B cell (primary cell): ENCODE results near the gene FCRL3. TPM values are rescaled to one million over a fixed set of nuclear protein-coding genes. Genes with fewer than 3 reads are reported as not detected.

Experiments
- ATAC-seq: fragments of 200-7000 bp; cut with Tn5 transposase; one replicate; pipeline ENCODE4 v1.10.0; 2021; ENCODE audit warnings: low read depth, mild to moderate bottlenecking, moderate number of reproducible peaks, moderate library complexity
- CTCF ChIA-PET: fragments of 350-600 bp; sonication (Branson Sonifier 250); formaldehyde crosslinking; loops from one replicate; lab custom pipeline; 2021; ENCODE audit warnings: antibody characterized with exemption, inconsistent platforms; lab: Charles Lee
- POLR2A ChIA-PET: fragments of 350-600 bp; sonication (Branson Sonifier 250); formaldehyde crosslinking; loops from one replicate; lab custom pipeline; 2021; ENCODE audit warnings: antibody characterized with exemption; lab: Charles Lee
- DNase-seq: peaks from one replicate; pipeline ENCODE4 v3.0.0; 2013
- H2AFZ ChIP-seq: 2 replicates; pipeline ENCODE4 v1.6.1; 2012; ENCODE audit warnings: mild to moderate bottlenecking, low read depth, low read length; ENCODE audit not compliant: insufficient read depth, poor library complexity, severe bottlenecking
- H3K27ac ChIP-seq, 2 donors: 1 replicate in 1 of 2; 2 replicates in 1 of 2; pipeline ENCODE4 v1.5.1; 2012 to 2013; ENCODE audit warnings: low read length in 2 of 2, mild to moderate bottlenecking in 2 of 2, moderate library complexity in 1 of 2
- H3K27me3 ChIP-seq, 4 experiments: fragments of 200-600 bp in 1 of 4; sonication (generic) in 1 of 4; replicated peaks in 1 of 4; 1 replicate in 2 of 4; 2 replicates in 2 of 4; pipeline versions ENCODE4 v1.6.1 to v1.7.0; 2013 to 2016; ENCODE audit warnings: low read length in 3 of 4, mild to moderate bottlenecking in 2 of 4, mixed read lengths in 1 of 4, moderate library complexity in 1 of 4; ENCODE audit not compliant: insufficient read depth in 4 of 4, control insufficient read depth in 3 of 4; ENCODE audit errors: control extremely low read depth in 1 of 4
- H3K36me3 ChIP-seq, 2 experiments: replicated peaks in 1 of 2; 1 replicate in 1 of 2; 2 replicates in 1 of 2; pipeline versions ENCODE4 v1.6.1 to v1.7.1; 2013; ENCODE audit warnings: low read length in 1 of 2; ENCODE audit not compliant: insufficient read depth in 2 of 2, control insufficient read depth in 1 of 2; ENCODE audit errors: control extremely low read depth in 1 of 2, extremely low read depth in 1 of 2
- H3K4me1 ChIP-seq, 2 donors: fragments of 200-600 bp in 1 of 2; sonication (generic) in 1 of 2; 1 replicate in 1 of 2; 2 replicates in 1 of 2; pipeline versions ENCODE4 v1.5.1 to v1.6.1; 2013 to 2017; ENCODE audit warnings: low read length in 2 of 2; ENCODE audit not compliant: control insufficient read depth in 2 of 2, insufficient read depth in 2 of 2
- H3K4me2 ChIP-seq: replicated peaks from 2 replicates; pipeline ENCODE3; 2012; ENCODE audit warnings: mild to moderate bottlenecking, low read depth, low read length; ENCODE audit not compliant: poor library complexity, severe bottlenecking
- H3K4me3 ChIP-seq, 5 experiments: fragments of 200-600 bp in 1 of 5; sonication (generic) in 1 of 5; 1 replicate in 3 of 5; 2 replicates in 2 of 5; pipeline versions ENCODE4 v1.5.1 to v1.7.0; 2011 to 2016; ENCODE audit warnings: low read length in 4 of 5, mild to moderate bottlenecking in 4 of 5, low read depth in 2 of 5, control low read depth in 1 of 5, moderate library complexity in 1 of 5; ENCODE audit not compliant: insufficient read depth in 1 of 5; ENCODE audit errors: control extremely low read depth in 1 of 5, extremely low read depth in 1 of 5
- H3K79me2 ChIP-seq: fragments of 200-600 bp; sonication (generic); one replicate; pipeline ENCODE4 v1.6.0; 2016; ENCODE audit warnings: low read length; ENCODE audit not compliant: control insufficient read depth, insufficient read depth
- H3K9ac ChIP-seq: fragments of 200-600 bp; sonication (generic); 2 replicates; pipeline ENCODE4 v1.6.1; 2017; ENCODE audit warnings: mild to moderate bottlenecking, low read length, moderate library complexity
- H3K9me3 ChIP-seq, 3 donors: one replicate each; pipeline versions ENCODE4 v1.6.1 to v1.7.1; 2013; ENCODE audit warnings: low read length in 2 of 3; ENCODE audit not compliant: control insufficient read depth in 2 of 3, insufficient read depth in 1 of 3; ENCODE audit errors: control extremely low read depth in 1 of 3
- H4K20me1 ChIP-seq: 2 replicates; pipeline ENCODE4 v1.6.0; 2012; ENCODE audit warnings: mild to moderate bottlenecking, low read length; ENCODE audit not compliant: insufficient read depth, control insufficient read depth, poor library complexity, severe bottlenecking
- H3K27ac Mint-ChIP-seq: one replicate; pipeline ENCODE4 v1.8.0; 2021; ENCODE audit warnings: mixed read lengths
- H3K27me3 Mint-ChIP-seq: one replicate; pipeline ENCODE4 v1.8.0; 2021; ENCODE audit warnings: mixed read lengths
- H3K4me1 Mint-ChIP-seq: one replicate; pipeline ENCODE4 v1.8.0; 2021; ENCODE audit warnings: mixed read lengths
- H3K4me3 Mint-ChIP-seq: one replicate; pipeline ENCODE4 v1.8.0; 2021; ENCODE audit warnings: mixed read lengths
- H3K9me3 Mint-ChIP-seq: one replicate; pipeline ENCODE4 v1.8.0; 2022; ENCODE audit warnings: mixed read lengths; ENCODE audit not compliant: insufficient read depth
- EZH2 ChIP-seq: IDR thresholded peaks from 2 replicates; pipeline ENCODE4 v1.6.1; 2012; ENCODE audit warnings: borderline replicate concordance, low read depth, mild to moderate bottlenecking, moderate library complexity, low read length; ENCODE audit not compliant: insufficient read depth, poor library complexity, severe bottlenecking
- WGBS: methylation state at CpG from one replicate; pipeline ENCODE4 v1.1.5; 2013; ENCODE audit warnings: missing lambda C conversion rate; ENCODE audit not compliant: insufficient coverage; 5-methylcytosine and 5-hydroxymethylcytosine counted together
- intact Hi-C: fragments of 100-400 bp; cut with micrococcal nuclease; formaldehyde crosslinking; loops from one replicate; pipeline ENCODE4 v1.10.0; 2022
- polyA plus RNA-seq: library from polyadenylated mRNA; depleted of rRNA; stranded (reverse); fragments of >200 nt; gene quantifications from 2 replicates; pipeline ENCODE4 v1.2.3, GENCODE V29; 2012
- total RNA-seq, 2 donors: library from RNA; stranded (reverse); fragments of 120-200 nt in 1 of 2; gene quantifications; 1 replicate in 1 of 2; 2 replicates in 1 of 2; pipeline versions ENCODE4 v1.2.3 to v1.2.4, GENCODE V29; 2013 to 2022
- TF ChIP-seq, protein P1 (sequence below): fragments of 200-600 bp; IDR thresholded peaks from one replicate; pipeline ENCODE4 v1.8.0; 2022; ENCODE audit warnings: antibody characterized with exemption, mild to moderate bottlenecking

Gene FCRL3
- total and polyA plus RNA-seq, 2 donors (not counting 1 experiment from before 2014, with no cell fraction given), result 115 to 220 TPM

DNA sequence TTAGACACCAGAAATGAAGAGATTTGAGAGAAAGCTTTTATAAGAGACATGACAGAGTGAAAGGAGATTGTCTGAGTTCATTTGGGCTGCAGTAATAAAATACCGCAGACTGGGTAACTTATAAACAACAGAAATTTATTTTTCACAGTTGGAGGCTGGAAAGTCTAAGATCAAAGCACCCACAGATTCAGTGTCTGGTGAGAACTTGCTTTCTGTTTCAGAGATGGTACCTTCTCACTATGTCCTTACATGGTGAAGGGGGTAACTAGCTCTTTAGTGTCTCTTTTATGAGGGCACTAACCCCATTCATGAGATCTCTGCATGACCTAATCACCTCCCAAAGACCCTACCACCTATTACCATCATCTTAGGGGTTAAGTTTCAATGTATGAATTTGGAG is 71.8 kb downstream of the FCRL3 start:
- H3K4me3 ChIP-seq, result no peak overlapping the region
- Mint-ChIP-seq H3K9me3 (no peaks in the 10 kb centered on the region), H3K4me3 (no peak overlapping the region), H3K27me3 (no peaks in the 10 kb centered on the region), H3K4me1 (peaks cover 16% of the 10 kb centered on the region), H3K27ac (no peak overlapping the region)
- no peak overlapping the region for H3K4me2 ChIP-seq
- H3K27me3 ChIP-seq, result no peaks in the 10 kb centered on the region
- H3K4me1 ChIP-seq, result peaks cover 4 to 6% of the 10 kb centered on the region in 2 donors
- H3K36me3 ChIP-seq, result no peaks in the 10 kb centered on the region
- TF ChIP-seq, protein P1, sequence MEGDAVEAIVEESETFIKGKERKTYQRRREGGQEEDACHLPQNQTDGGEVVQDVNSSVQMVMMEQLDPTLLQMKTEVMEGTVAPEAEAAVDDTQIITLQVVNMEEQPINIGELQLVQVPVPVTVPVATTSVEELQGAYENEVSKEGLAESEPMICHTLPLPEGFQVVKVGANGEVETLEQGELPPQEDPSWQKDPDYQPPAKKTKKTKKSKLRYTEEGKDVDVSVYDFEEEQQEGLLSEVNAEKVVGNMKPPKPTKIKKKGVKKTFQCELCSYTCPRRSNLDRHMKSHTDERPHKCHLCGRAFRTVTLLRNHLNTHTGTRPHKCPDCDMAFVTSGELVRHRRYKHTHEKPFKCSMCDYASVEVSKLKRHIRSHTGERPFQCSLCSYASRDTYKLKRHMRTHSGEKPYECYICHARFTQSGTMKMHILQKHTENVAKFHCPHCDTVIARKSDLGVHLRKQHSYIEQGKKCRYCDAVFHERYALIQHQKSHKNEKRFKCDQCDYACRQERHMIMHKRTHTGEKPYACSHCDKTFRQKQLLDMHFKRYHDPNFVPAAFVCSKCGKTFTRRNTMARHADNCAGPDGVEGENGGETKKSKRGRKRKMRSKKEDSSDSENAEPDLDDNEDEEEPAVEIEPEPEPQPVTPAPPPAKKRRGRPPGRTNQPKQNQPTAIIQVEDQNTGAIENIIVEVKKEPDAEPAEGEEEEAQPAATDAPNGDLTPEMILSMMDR, result no peak
- TF ChIP-seq EZH2, result no peak
- WGBS, result no CpG with 5 or more reads among the region's 1 CpG
- intact Hi-C loops, result no loop called here
- no peaks in the 10 kb centered on the region for H4K20me1 ChIP-seq
- POLR2A ChIA-PET, result no interaction called here
- H2AFZ ChIP-seq, result no peak overlapping the region
- no peak overlapping the region for H3K27ac ChIP-seq
- ATAC-seq (no peak), DNase-seq (no peak)
- H3K79me2 ChIP-seq, result no peaks in the 10 kb centered on the region
- H3K9me3 ChIP-seq, result no peaks in the 10 kb centered on the region
- no peak overlapping the region for H3K9ac ChIP-seq
- CTCF ChIA-PET, result interaction anchor here (1.0 to 2.7 kb wide), 2 partner anchors 48 to 62 kb away, joined by 3 to 10 read pairs; no protein-coding TSS in a partner anchor

Other genes with a start within 250 kb of the FCRL3 start
- 34.0 and 35.0 TPM in 2 replicates for gene FCRL5, start 148.3 kb downstream of the FCRL3 start, total RNA-seq
- gene FCRL5, start 148.3 kb downstream of the FCRL3 start, polyA plus RNA-seq, result 80.1 and 108 TPM in 2 replicates
- gene FCRL4, start 102.7 kb downstream of the FCRL3 start, total RNA-seq, result 0.30 and 0.68 TPM in 2 replicates
- gene FCRL4, start 102.7 kb downstream of the FCRL3 start, polyA plus RNA-seq, result 0.03 and 0.09 TPM in 2 replicates
- 78.3 and 81.0 TPM in 2 replicates for gene FCRL2, start 76.4 kb upstream of the FCRL3 start, total RNA-seq
- gene FCRL2, start 76.4 kb upstream of the FCRL3 start, polyA plus RNA-seq, result 184 and 254 TPM in 2 replicates
- gene FCRL1, start 119.4 kb upstream of the FCRL3 start, total RNA-seq, result 277 and 306 TPM in 2 replicates
- 860 and 953 TPM in 2 replicates for gene FCRL1, start 119.4 kb upstream of the FCRL3 start, polyA plus RNA-seq
- gene CD5L, start 141.0 kb upstream of the FCRL3 start, total RNA-seq, result 0.12 and 0.17 TPM in 2 replicates
- gene CD5L, start 141.0 kb upstream of the FCRL3 start, polyA plus RNA-seq, result not detected in 2 replicates